NCI-H146 treated with DMSO at 0.1 percent for 48 hours (cell line): ENCODE measurements around the gene VWA8.
"Not testable (repeated sequence)": the region's sequence is repeated elsewhere in the genome, so short reads cannot be mapped to it uniquely, and the experiment has no call there.

ENCODE experiments used
- DNase-seq: peaks from one replicate; lab custom pipeline; 2025; ENCODE audit not compliant: unreplicated experiment; lab: John Stamatoyannopoulos, UW

The VWA8 gene

DNA sequence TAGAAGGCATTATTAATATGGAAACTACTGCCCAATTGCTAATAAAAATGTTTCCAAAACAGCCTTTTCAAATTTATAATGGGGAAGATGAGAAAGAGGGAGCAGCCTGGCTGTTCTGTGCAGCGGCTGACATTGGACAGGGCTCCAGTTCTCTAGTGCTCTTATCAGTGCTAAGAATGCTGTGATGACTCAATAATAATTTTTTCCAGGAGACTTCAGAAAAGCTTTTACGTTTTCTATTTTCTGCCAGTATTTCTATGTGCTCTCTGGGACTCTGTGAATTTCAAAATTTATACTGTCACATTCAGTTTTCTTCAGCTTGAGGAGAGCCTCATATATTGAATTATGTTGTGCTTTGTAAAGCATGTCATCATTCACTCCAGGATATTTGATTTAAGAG, 209.6 kb downstream of the VWA8 start:
- DNase-seq = no peak

GRCh38 chr13:41746259-41746658, 214.7 kb downstream of the VWA8 start:
- no peak for DNase-seq

DNA sequence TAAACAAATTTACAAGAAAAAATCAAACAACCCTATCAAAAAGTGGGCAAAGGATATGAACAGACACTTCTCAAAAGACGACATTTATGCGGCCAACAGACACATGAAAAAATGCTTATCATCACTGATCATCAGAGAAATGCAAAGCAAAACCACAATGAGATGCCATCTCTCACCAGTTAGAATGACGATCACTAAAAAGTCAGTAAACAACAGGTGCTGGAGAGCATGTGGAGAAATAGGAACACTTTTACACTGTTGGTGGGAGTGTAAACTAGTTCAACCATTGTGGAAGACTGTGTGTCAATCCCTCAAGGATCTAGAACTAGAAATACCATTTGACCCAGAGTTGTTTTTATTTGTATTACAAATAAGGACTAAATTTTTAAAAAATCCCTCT, 215.4 kb downstream of the VWA8 start:
- DNase-seq = not testable (repeated sequence)

- no peak for DNase-seq
Observed at GRCh38 chr13:41742917-41743552, 217.9 kb downstream of the VWA8 start.

GRCh38 chr13:41740479-41740878, 220.4 kb downstream of the VWA8 start:
- DNase-seq = no peak

- DNase-seq = no peak
Observed at GRCh38 chr13:41722684-41723535, 238.0 kb downstream of the VWA8 start.

DNA sequence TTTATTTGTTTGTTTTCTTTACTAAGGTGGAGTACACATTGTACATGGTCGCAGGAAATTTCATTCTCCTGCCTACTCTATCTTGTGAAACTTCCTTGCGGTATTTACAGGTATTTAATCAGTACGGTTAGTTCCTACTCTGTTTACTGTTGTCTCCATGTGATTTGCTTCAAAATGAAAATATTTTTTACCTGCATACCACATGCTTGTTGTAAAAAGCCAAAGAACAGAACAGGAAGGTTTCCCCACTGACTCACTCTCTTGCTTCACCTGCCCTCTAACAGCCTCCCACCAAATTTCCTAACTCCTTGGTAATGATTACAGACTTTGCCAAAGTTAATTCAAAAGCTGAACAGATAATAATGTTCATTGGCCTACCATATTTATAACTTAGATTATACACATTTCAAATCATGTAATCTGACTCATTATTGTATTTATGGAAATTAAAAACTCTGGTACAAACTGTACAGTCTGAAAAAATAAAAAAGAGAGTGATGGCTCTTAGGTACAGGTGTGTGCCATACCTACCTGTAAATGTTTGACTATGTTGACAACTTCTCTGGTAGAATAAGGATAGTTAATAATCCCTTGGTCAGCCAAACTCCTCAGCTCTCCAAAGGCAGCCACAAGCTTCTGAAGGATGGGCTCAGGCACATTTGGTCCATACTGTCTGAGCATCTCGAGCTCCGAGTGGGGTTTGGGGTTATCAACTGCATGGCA, 239.9 kb downstream of the VWA8 start:
- DNase-seq = no peak

GRCh38 chr13:41716236-41716635, 244.7 kb downstream of the VWA8 start:
- no peak for DNase-seq

DNA sequence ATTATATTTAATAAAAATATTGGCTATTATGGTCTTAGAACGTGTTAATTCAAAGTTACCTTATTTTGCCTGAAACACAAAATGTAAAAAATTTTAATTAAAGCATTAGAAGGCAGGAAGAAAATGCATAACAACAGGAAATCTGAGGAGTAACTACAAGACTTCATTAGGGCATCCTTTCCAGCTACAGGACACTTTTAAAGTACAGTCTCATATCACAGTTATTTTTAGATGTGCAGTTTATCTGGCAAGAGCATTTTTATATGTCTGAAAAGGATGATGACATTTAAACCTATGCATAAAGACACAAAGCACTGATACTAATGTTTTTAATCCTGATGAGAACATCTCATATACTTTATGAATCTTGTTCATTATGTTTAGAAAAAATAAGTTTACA, 247.5 kb downstream of the VWA8 start:
- no peak for DNase-seq

DNA sequence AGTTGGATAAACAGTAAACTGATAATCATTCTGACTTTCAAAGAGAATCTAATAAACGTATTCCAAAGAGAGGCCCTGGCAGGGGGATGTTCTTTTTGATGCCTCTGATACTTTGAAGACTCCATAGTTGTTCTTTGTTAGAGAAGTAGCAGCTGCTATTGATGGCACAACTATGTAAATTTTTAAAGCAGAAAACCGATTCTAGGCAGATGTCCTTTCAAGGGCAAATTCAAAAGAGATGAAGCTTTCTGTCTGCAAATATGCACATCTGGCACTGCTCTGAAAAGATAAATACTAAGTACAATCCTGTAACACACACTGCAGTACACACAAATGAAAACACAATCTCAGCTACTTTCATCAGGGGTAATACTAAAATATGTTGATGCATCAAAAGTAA, 250.1 kb downstream of the VWA8 start:
- no peak for DNase-seq

- no peak for DNase-seq
Observed at GRCh38 chr13:41709511-41709910, 251.4 kb downstream of the VWA8 start.

DNA sequence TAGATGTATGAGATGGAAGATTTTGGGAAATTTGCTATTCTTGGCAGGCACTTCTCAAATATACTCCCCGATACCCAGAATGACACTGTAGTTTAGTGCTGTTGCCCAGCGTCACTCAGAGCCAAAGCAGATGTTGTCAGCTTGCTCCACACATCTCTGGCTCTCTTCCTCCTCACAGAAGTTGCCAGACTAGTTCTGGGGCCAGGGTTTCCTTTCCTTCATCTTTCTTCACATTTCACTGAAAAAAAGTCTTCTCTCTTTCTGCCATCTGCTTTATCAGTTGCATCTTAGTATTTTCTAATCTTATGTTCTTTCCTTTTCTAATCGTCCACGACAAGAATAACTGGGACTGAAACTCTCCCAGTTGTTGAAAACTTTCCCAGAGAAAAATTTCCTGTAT, 252.2 kb downstream of the VWA8 start:
- no peak for DNase-seq

- no peak for DNase-seq
Observed at GRCh38 chr13:41707194-41707821, 253.6 kb downstream of the VWA8 start.

DNA sequence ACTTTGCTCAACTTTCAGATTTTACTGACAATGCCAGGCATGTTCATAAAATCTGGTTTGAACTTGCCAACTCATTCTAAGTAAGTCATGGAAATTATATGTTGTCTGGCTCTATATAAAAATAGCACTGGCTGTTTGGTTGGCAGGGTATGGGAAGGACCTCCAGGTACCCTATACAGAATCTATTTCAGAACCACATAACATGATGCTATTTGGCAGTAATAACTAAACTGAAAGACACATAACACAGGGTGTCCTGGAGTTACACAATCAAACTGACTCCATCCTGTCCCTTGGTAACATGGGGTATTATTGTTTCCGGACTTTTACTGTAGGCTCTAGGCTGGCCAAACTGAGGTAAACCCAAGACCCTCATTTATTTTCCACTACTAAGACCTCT, 254.8 kb downstream of the VWA8 start:
- DNase-seq = no peak

DNA sequence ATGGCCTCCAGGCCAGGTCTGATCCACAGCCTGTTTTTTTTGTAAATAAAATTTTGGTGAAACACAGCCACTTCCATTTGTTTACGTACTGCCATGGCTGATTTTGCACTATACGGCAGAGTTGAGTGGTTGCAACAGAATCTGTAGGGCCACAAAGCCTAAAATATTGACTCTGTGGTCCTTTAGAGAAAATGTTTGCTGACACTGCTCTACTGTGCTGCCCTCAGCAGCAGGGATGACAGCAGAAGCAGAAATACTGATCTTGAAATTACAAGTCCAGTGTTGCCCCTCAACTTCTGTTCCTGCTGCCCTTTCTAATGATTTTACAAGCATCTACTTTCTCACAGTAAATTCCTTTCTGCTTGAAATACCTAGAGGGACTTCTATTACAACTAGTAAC, 258.4 kb downstream of the VWA8 start:
- no peak for DNase-seq

DNA sequence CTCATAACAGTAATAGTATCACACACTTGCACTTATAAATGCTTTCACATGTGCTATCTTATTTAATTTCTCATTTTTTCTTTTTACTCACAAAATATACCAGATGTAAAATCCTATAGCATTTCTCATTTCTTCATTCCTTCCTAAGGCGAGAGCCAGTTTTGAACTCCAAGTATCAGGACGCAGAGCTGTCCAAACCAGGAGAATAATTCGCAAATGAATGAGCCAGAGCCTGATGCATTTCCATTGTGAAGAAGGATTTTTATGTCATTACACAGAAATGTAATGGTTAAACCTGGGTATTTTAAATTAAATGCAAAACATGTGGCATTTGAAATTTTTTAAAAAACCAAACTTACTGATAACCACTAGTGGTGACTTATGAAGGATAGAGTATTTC, 259.2 kb downstream of the VWA8 start:
- DNase-seq = no peak

DNA sequence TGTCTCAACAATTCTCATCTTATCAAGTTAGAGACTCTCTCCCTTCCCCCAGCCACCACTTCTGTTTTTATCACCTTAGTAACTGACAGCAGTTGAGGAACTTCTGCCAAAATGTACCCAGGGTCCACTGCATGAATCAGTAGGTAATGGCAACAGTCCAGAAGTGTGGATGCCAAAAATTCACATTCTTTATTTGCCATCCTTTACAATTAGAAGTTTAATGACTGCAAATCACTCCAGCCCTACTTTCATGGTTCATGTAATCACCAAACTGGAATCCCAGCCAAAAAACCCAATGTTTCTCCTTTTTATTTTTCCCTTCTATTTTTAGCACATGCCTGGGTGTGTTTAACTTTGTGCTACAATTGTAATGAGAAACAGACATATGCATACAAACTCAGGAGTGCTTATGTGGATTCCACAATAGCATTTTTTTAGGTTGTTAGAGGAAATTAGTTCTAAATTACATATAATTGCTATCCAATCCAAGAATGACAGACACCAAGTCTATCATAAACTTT, 260.1 kb downstream of the VWA8 start:
- no peak for DNase-seq

DNA sequence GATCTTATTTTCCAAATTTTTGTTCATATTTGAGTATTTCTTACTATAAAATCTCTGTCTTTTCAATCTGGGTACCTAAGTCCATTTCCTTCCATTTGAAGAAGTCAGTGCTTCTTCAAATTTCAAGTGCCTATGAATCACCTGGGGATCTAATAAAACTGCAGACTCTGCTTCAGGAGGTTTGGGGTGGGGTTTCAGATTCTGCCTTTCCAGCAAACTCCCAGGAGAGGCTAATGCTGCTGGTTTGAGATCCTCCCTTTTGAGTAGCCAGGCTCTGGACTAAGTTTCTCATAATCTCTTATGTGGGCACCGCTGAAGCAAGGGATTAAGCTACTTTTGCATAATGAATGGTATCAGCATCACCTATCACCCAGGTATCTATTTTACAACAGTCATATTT, 261.1 kb downstream of the VWA8 start:
- DNase-seq = no peak

GRCh38 chr13:41697578-41697977, 263.3 kb downstream of the VWA8 start:
- no peak for DNase-seq

DNA sequence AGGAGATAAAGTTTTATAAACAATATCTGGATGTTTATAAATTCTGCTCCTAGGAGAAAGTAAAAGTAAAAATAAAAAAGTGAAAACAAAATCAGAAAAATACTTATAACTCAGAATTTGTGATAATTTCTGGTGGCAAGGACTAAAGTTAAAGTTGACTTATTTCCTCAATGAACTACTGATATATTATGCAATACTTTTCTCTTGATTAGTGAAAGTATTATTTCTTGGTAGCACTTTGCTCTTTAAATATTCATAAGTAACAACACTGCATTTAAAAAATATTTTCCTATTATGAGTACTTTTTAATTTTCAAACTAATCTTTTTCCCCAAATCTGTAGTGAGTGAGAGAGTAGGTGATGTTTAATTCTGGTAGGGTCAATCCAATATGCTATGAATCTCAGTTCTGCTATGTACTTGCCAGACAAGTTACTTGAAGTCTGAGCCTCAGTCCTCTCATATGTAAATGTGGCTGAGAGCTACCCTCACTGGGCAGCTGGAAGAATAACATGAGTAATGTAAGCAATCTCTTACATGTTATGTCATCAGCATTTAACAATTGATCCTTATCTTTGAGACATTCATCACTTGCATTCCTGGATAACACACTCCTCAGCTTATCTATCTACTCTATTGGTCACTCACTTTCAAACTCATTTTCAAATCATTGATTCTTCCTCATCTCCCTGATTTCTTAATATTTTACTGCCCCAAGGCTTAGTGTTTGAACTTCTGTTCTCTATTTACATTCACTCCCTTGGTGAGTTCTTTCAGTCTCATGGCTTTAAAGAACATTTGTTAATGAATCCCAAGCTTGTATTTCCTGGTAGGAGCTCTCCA, 264.5 kb downstream of the VWA8 start:
- DNase-seq = no peak
